ENCODE measurements around the gene CALM3. TPM values are rescaled to one million over a fixed set of nuclear protein-coding genes. Genes with fewer than 3 reads are reported as not detected.

The CALM3 gene
- total RNA-seq, 1 donor from 2014 or later, result 84.9 TPM

Other genes with a start within 250 kb of the CALM3 start
- gene CCDC8, start 187.8 kb upstream of the CALM3 start, total RNA-seq, result under 0.01 and 0.22 TPM in 2 replicates
- not detected in 2 replicates for gene PNMA8C, start 172.4 kb upstream of the CALM3 start, total RNA-seq
- under 0.01 TPM in 1 of 2 replicates, not detected in the other for gene PNMA8A, start 129.8 kb upstream of the CALM3 start, total RNA-seq
- under 0.01 TPM in 2 replicates for gene PNMA8B, start 105.5 kb upstream of the CALM3 start, total RNA-seq
- 0.20 and 0.22 TPM in 2 replicates for gene PTGIR, start 23.8 kb downstream of the CALM3 start, total RNA-seq
- not detected in 2 replicates for gene GNG8, start 34.9 kb downstream of the CALM3 start, total RNA-seq
- gene DACT3, start 59.9 kb downstream of the CALM3 start, total RNA-seq, result 0.20 and 0.22 TPM in 2 replicates
- 28.1 and 30.6 TPM in 2 replicates for gene PRKD2, start 115.8 kb downstream of the CALM3 start, total RNA-seq
- gene FKRP, start 144.7 kb downstream of the CALM3 start, total RNA-seq, result 8.9 and 13.9 TPM in 2 replicates
- 67.6 and 84.3 TPM in 2 replicates for gene STRN4, start 145.1 kb downstream of the CALM3 start, total RNA-seq
- gene SLC1A5, start 187.3 kb downstream of the CALM3 start, total RNA-seq, result 19.0 and 34.9 TPM in 2 replicates
- gene AP2S1, start 249.5 kb downstream of the CALM3 start, total RNA-seq, result 108 and 173 TPM in 2 replicates